Neural progenitor cell (in vitro differentiated cells): ENCODE results near the gene SNX5.

Experiments
- CTCF ChIP-seq: fragments of 200-600 bp; sonication (generic); IDR thresholded peaks from 2 replicates; pipeline ENCODE4 v1.5.1; 2017; ENCODE audit warnings: antibody characterized with exemption, mild to moderate bottlenecking
- EZH2 ChIP-seq: fragments of 200-600 bp; sonication (generic); IDR thresholded peaks from 2 replicates; pipeline ENCODE4 v1.6.1; 2017; ENCODE audit warnings: antibody characterized with exemption, mild to moderate bottlenecking, moderate library complexity

- no peak for TF ChIP-seq EZH2
- no peak for TF ChIP-seq CTCF
Measured at GRCh38 chr20:17969884-17970409, 1.4 kb upstream of the SNX5 start.
